Endothelial cell (in vitro differentiated cells): ENCODE data around the gene ESYT1. TPM values are rescaled to one million over a fixed set of nuclear protein-coding genes. Genes with fewer than 3 reads are reported as not detected.
A peak's percentile ranks its signal among the peaks of the same experiment; 100 is the strongest.

Experiments
- DNase-seq: peaks from one replicate; pipeline ENCODE4 v3.0.0; 2021; ENCODE audit warnings: low spot score
- H3K27ac Mint-ChIP-seq: one replicate; pipeline ENCODE4 v1.8.0; 2021; ENCODE audit warnings: mixed read lengths, inconsistent platforms; ENCODE audit not compliant: unreplicated experiment
- H3K27me3 Mint-ChIP-seq: one replicate; pipeline ENCODE4 v1.8.0; 2021; ENCODE audit warnings: mild to moderate bottlenecking, moderate library complexity, mixed read lengths, inconsistent platforms; ENCODE audit not compliant: unreplicated experiment
- H3K36me3 Mint-ChIP-seq: one replicate; pipeline ENCODE4 v1.8.0; 2021; ENCODE audit warnings: mild to moderate bottlenecking, low read depth, mixed read lengths, inconsistent platforms; ENCODE audit not compliant: unreplicated experiment
- H3K4me1 Mint-ChIP-seq: one replicate; pipeline ENCODE4 v1.8.0; 2021; ENCODE audit warnings: mild to moderate bottlenecking, mixed read lengths, inconsistent platforms; ENCODE audit not compliant: unreplicated experiment
- H3K4me3 Mint-ChIP-seq: one replicate; pipeline ENCODE4 v1.8.0; 2021; ENCODE audit warnings: mild to moderate bottlenecking, mixed read lengths, inconsistent platforms; ENCODE audit not compliant: unreplicated experiment
- H3K9me3 Mint-ChIP-seq: one replicate; pipeline ENCODE4 v1.8.0; 2021; ENCODE audit warnings: mixed read lengths, inconsistent platforms; ENCODE audit not compliant: unreplicated experiment
- total RNA-seq: library from RNA; stranded (reverse); fragmentation: NEBNext Ultra II Directional; extraction: Animal tissue kit (Norgen Biotek cat#: 25700); gene quantifications from one replicate; pipeline ENCODE4 v1.2.1, GENCODE V29; 2021; ENCODE audit not compliant: unreplicated experiment
- TF ChIP-seq, protein P1 (sequence below): fragments of 200-600 bp; sonication (generic); IDR thresholded peaks from one replicate; pipeline ENCODE4 v1.5.0; 2021; ENCODE audit warnings: antibody characterized with exemption; ENCODE audit not compliant: unreplicated experiment

Gene ESYT1
- total RNA-seq, 1 donor from 2014 or later: 302 TPM

DNA sequence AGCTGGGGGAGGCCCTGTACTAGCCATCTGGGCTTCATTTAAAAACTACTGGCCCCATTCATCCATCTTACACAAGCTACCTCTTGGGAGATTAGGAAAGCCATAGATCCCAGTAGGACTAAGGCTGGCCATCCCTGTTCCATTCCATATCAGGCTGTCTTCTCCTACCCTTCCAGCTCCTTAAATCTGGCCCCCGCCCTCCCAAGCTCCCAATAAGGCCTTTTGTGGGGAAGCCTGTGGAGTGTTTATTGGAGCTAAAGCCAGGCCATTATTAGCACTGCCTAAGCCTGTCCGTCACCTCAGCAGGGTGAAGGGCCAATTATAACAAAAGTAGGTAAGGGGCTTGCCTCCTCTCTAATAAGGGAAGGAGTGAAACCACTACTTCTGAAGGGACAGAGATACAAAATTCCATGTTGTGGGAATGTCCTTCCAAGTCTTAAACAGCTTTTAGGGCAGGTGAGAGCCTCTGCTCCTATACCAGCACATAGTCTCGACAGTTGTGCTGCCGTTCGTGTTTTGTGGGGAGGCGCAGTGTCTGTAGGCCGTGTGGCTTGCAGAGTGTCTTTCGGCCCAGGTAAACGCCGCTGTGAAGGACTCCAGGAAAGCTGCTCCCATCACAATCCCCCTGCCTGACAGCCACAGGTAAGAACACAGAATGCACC, 33.8 kb downstream of the ESYT1 start:
- DNase-seq: no peak
- peak overlapping the region; percentile 93 for H3K27ac Mint-ChIP-seq
- H3K36me3 Mint-ChIP-seq: peaks cover 64% of the 10 kb centered on the region
- H3K9me3 Mint-ChIP-seq: no peaks in the 10 kb centered on the region
- peak overlapping the region; percentile 100 for H3K4me3 Mint-ChIP-seq
- peaks cover 62% of the 10 kb centered on the region for H3K27me3 Mint-ChIP-seq
- TF ChIP-seq, protein P1, sequence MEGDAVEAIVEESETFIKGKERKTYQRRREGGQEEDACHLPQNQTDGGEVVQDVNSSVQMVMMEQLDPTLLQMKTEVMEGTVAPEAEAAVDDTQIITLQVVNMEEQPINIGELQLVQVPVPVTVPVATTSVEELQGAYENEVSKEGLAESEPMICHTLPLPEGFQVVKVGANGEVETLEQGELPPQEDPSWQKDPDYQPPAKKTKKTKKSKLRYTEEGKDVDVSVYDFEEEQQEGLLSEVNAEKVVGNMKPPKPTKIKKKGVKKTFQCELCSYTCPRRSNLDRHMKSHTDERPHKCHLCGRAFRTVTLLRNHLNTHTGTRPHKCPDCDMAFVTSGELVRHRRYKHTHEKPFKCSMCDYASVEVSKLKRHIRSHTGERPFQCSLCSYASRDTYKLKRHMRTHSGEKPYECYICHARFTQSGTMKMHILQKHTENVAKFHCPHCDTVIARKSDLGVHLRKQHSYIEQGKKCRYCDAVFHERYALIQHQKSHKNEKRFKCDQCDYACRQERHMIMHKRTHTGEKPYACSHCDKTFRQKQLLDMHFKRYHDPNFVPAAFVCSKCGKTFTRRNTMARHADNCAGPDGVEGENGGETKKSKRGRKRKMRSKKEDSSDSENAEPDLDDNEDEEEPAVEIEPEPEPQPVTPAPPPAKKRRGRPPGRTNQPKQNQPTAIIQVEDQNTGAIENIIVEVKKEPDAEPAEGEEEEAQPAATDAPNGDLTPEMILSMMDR: no peak
- peaks cover 40% of the 10 kb centered on the region for H3K4me1 Mint-ChIP-seq

DNA sequence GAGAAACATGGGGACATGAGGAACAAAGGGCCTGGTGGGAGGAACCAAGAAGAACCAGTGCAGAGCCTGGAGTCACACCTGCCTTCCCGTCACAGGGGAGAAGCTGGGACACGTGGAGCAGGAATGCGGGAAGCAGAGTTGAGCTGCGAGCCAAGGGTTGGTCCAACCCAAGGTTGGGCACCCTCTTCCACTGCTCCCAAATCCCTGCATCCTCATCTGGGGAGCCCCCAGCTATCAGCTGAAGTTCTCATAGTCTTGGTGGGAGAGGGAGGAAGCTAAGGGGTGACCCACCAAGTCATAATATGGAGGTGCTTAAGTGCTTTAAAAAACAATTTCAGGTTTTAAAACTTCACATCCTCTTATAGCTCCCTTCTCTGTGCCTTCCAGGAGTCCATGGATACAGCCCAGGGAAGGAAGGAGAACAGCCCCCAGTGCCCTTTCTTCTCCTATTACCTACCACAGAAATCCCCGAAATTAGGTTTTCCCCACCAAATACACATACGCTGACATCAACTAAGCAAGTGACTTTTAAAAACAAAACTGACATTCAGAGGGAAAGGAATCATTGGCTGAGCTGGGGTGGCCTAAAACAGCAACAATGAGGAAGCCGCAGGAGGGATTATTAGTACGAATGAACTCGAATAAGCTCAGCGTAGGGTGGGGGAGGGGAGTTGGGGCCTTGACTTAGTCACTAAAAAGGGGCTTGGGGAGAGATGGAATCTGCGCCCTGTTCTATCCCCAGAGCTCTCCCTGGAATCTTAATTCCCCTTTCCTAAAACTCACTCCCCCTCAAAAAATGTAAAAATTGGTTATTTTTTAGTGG, 34.6 kb downstream of the ESYT1 start:
- Mint-ChIP-seq H3K36me3 (peaks cover 69% of the 10 kb centered on the region), H3K27ac (peak overlapping the region; percentile 71), H3K4me3 (peak overlapping the region; percentile 100)

DNA sequence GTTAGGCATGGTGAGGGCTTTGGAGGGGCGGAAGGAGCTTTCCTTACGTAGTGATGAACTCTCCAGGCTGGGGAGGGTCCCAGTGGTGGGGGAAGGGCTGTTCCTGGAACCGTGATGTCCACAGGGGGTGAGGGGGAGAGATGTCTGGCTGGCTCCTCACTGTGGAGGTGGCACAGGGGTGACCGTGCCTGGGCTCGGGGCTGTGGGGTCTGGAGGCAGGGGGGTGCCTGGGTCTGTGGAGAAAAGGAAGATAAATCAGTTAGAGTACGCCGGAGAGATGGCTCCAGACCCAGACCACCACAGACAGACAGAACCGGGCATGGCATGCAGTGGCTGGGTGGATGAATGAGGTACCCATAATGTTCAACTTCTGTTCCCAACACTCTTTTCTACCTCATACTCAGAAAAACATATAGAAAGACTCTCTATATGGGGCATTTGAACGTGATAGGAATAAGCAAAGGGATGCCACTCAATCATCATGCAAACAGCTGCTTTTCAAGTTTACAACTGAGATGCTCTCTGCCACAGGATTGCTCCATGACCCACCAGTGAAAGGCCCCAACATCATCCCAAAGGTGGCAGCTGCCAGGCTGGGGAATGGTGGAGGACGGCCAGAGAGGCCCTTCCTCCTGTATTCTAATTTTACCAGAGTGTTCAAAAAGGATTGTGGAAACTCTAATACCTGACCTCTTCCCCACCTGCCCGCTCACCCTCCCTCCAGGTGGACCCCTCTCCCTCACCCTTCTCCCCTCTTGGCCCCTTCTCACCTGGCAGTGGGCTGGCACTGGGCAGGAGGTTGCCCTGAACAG, 35.7 kb downstream of the ESYT1 start:
- H3K27me3 Mint-ChIP-seq: peaks cover 50% of the 10 kb centered on the region
- TF ChIP-seq, protein P1: no peak
- DNase-seq: no peak
- peaks cover 34% of the 10 kb centered on the region for H3K4me1 Mint-ChIP-seq
- no peaks in the 10 kb centered on the region for H3K9me3 Mint-ChIP-seq
- peaks cover 67% of the 10 kb centered on the region for H3K36me3 Mint-ChIP-seq
- H3K4me3 Mint-ChIP-seq: peak overlapping the region; percentile 56
- H3K27ac Mint-ChIP-seq: peak overlapping the region; percentile 75

More for the DNA sequence above, 34.6 kb downstream of the ESYT1 start:
- H3K9me3 Mint-ChIP-seq: no peaks in the 10 kb centered on the region
- no peak for DNase-seq
- H3K4me1 Mint-ChIP-seq: peaks cover 37% of the 10 kb centered on the region
- TF ChIP-seq, protein P1: no peak
- H3K27me3 Mint-ChIP-seq: peaks cover 55% of the 10 kb centered on the region

DNA sequence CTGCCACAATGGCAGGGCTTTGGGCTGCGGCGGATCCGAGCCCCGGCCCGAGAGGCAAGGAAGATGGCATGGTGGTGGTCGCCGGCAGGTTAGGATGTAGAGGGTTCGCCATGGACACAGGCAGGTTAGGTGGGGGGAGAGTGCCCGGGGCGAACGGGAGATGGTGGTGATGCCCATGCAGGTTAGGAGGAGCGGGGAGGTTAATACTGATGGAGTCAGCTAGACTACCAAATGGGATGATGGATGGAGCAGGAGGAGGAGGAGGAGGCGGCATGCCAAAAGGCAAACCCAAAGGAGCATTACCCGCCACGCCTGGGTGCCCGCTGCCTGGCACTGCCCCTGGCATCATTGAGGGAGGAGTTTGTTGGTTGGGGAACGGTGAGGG, 36.3 kb downstream of the ESYT1 start:
- peak overlapping the region; percentile 75 for H3K27ac Mint-ChIP-seq

More for the DNA sequence above, 36.3 kb downstream of the ESYT1 start:
- no peak for DNase-seq
- Mint-ChIP-seq H3K4me3 (peak overlapping the region; percentile 25), H3K27me3 (peaks cover 44% of the 10 kb centered on the region), H3K4me1 (peaks cover 31% of the 10 kb centered on the region), H3K36me3 (peaks cover 64% of the 10 kb centered on the region), H3K9me3 (no peaks in the 10 kb centered on the region)
- TF ChIP-seq, protein P1: no peak
